ENCODE measurements around the gene POLR3GL. TPM values are rescaled to one million over a fixed set of nuclear protein-coding genes. Genes with fewer than 3 reads are reported as not detected.
A peak's percentile ranks its signal among the peaks of the same experiment; 100 is the strongest.

Gene POLR3GL
- polyA plus RNA-seq, 2 donors, result 12.8 to 13.7 TPM

- peaks cover 0 to 3% of the 10 kb centered on the region in 2 donors for H3K36me3 ChIP-seq (ENCODE audit: control insufficient read depth in 2 of 2, insufficient read depth in 2 of 2, low read length in 1 of 2)
- H3K4me1 ChIP-seq (ENCODE audit: control insufficient read depth in 2 of 2, insufficient read depth in 2 of 2, low read length in 1 of 2), result peaks cover 7 to 23% of the 10 kb centered on the region in 2 donors
- no peaks in the 10 kb centered on the region for H3K9me3 ChIP-seq (ENCODE audit: control insufficient read depth in 2 of 2, insufficient read depth in 1 of 2, low read depth in 1 of 2, low read length in 1 of 2)
- peak overlapping the region; percentile 87 to 98 for H3K27ac ChIP-seq (ENCODE audit: low read depth in 2 of 2, low read length in 1 of 2)
- no peaks in the 10 kb centered on the region for H3K27me3 ChIP-seq (ENCODE audit: control insufficient read depth in 1 of 2, insufficient read depth in 2 of 2, low read length in 2 of 2)
- 37 to 39% methylated on average over 5 of the region's 5 CpGs for WGBS, 2 donors
- H3K4me3 ChIP-seq (ENCODE audit: low read depth in 1 of 2, low read length in 2 of 2), result peak overlapping the region; percentile 64 to 74
These were observed 1.0 kb upstream of the POLR3GL start for GRCh38 chr1:145963265-145964019.

- Histone ChIP-seq H3K4me3 (ENCODE audit: low read depth in 1 of 2, low read length in 2 of 2) (peak overlapping the region; percentile 64 to 74), H3K4me1 (ENCODE audit: control insufficient read depth in 2 of 2, insufficient read depth in 2 of 2, low read length in 1 of 2) (peaks cover 7 to 21% of the 10 kb centered on the region in 2 donors), H3K27me3 (ENCODE audit: control insufficient read depth in 1 of 2, insufficient read depth in 2 of 2, low read length in 2 of 2) (no peaks in the 10 kb centered on the region), H3K36me3 (ENCODE audit: control insufficient read depth in 2 of 2, insufficient read depth in 2 of 2, low read length in 1 of 2) (peaks cover 0 to 3% of the 10 kb centered on the region in 2 donors), H3K9me3 (ENCODE audit: control insufficient read depth in 2 of 2, insufficient read depth in 1 of 2, low read depth in 1 of 2, low read length in 1 of 2) (no peaks in the 10 kb centered on the region), H3K27ac (ENCODE audit: low read depth in 2 of 2, low read length in 1 of 2) (peak overlapping the region; percentile 88 to 98)
- WGBS, 2 donors, result 0 to 1% methylated on average over 5 of the region's 5 CpGs
These were observed 742 bp downstream of the POLR3GL start for GRCh38 chr1:145965119-145965744.

GRCh38 chr1:145967288-145967687 lies 2.8 kb downstream of the POLR3GL start:
- Histone ChIP-seq H3K4me1 (ENCODE audit: control insufficient read depth in 2 of 2, insufficient read depth in 2 of 2, low read length in 1 of 2) (peaks cover 0 to 5% of the 10 kb centered on the region in 2 donors), H3K4me3 (ENCODE audit: low read depth in 1 of 2, low read length in 2 of 2) (no peak overlapping the region), H3K27ac (ENCODE audit: low read depth in 2 of 2, low read length in 1 of 2) (no peak overlapping the region), H3K9me3 (ENCODE audit: control insufficient read depth in 2 of 2, insufficient read depth in 1 of 2, low read depth in 1 of 2, low read length in 1 of 2) (no peaks in the 10 kb centered on the region), H3K36me3 (ENCODE audit: control insufficient read depth in 2 of 2, insufficient read depth in 2 of 2, low read length in 1 of 2) (peaks cover 0 to 3% of the 10 kb centered on the region in 2 donors), H3K27me3 (ENCODE audit: control insufficient read depth in 1 of 2, insufficient read depth in 2 of 2, low read length in 2 of 2) (no peaks in the 10 kb centered on the region)
- WGBS, 2 donors, result 95 to 100% methylated on average over 2 of the region's 2 CpGs

- H3K9me3 ChIP-seq (ENCODE audit: control insufficient read depth in 2 of 2, insufficient read depth in 1 of 2, low read depth in 1 of 2, low read length in 1 of 2), result no peaks in the 10 kb centered on the region
- H3K27me3 ChIP-seq (ENCODE audit: control insufficient read depth in 1 of 2, insufficient read depth in 2 of 2, low read length in 2 of 2), result no peaks in the 10 kb centered on the region
- no peaks in the 10 kb centered on the region for H3K4me1 ChIP-seq (ENCODE audit: control insufficient read depth in 2 of 2, insufficient read depth in 2 of 2, low read length in 1 of 2)
- WGBS, 2 donors, result 79 to 81% methylated on average over 7 of the region's 7 CpGs
- no peak overlapping the region for H3K4me3 ChIP-seq (ENCODE audit: low read depth in 1 of 2, low read length in 2 of 2)
- no peak overlapping the region for H3K27ac ChIP-seq (ENCODE audit: low read depth in 2 of 2, low read length in 1 of 2)
- H3K36me3 ChIP-seq (ENCODE audit: control insufficient read depth in 2 of 2, insufficient read depth in 2 of 2, low read length in 1 of 2), result peaks cover 2 to 7% of the 10 kb centered on the region in 2 donors
These were observed 8.1 kb downstream of the POLR3GL start for GRCh38 chr1:145972580-145972979.

GRCh38 chr1:145974721-145975120 lies 10.2 kb downstream of the POLR3GL start:
- peaks cover 2 to 7% of the 10 kb centered on the region in 2 donors for H3K36me3 ChIP-seq (ENCODE audit: control insufficient read depth in 2 of 2, insufficient read depth in 2 of 2, low read length in 1 of 2)

GRCh38 chr1:145975216-145975615 lies 10.7 kb downstream of the POLR3GL start:
- peaks cover 0 to 4% of the 10 kb centered on the region in 2 donors for H3K4me1 ChIP-seq (ENCODE audit: control insufficient read depth in 2 of 2, insufficient read depth in 2 of 2, low read length in 1 of 2)
- H3K9me3 ChIP-seq (ENCODE audit: control insufficient read depth in 2 of 2, insufficient read depth in 1 of 2, low read depth in 1 of 2, low read length in 1 of 2), result no peaks in the 10 kb centered on the region
- no peak overlapping the region for H3K27ac ChIP-seq (ENCODE audit: low read depth in 2 of 2, low read length in 1 of 2)
- peaks cover 2 to 7% of the 10 kb centered on the region in 2 donors for H3K36me3 ChIP-seq (ENCODE audit: control insufficient read depth in 2 of 2, insufficient read depth in 2 of 2, low read length in 1 of 2)
- no peaks in the 10 kb centered on the region for H3K27me3 ChIP-seq (ENCODE audit: control insufficient read depth in 1 of 2, insufficient read depth in 2 of 2, low read length in 2 of 2)
- H3K4me3 ChIP-seq (ENCODE audit: low read depth in 1 of 2, low read length in 2 of 2), result no peak overlapping the region
- 77 to 79% methylated on average over 4 of the region's 4 CpGs for WGBS, 2 donors

More at GRCh38 chr1:145974721-145975120, 10.2 kb downstream of the POLR3GL start:
- Histone ChIP-seq H3K4me1 (ENCODE audit: control insufficient read depth in 2 of 2, insufficient read depth in 2 of 2, low read length in 1 of 2) (peaks cover 0 to 4% of the 10 kb centered on the region in 2 donors), H3K4me3 (ENCODE audit: low read depth in 1 of 2, low read length in 2 of 2) (no peak overlapping the region), H3K27me3 (ENCODE audit: control insufficient read depth in 1 of 2, insufficient read depth in 2 of 2, low read length in 2 of 2) (no peaks in the 10 kb centered on the region), H3K9me3 (ENCODE audit: control insufficient read depth in 2 of 2, insufficient read depth in 1 of 2, low read depth in 1 of 2, low read length in 1 of 2) (no peaks in the 10 kb centered on the region), H3K27ac (ENCODE audit: low read depth in 2 of 2, low read length in 1 of 2) (no peak overlapping the region)
- 85 to 87% methylated on average over 7 of the region's 7 CpGs for WGBS, 2 donors

- H3K36me3 ChIP-seq (ENCODE audit: control insufficient read depth in 2 of 2, insufficient read depth in 2 of 2, low read length in 1 of 2), result peaks cover 2 to 7% of the 10 kb centered on the region in 2 donors
- H3K27me3 ChIP-seq (ENCODE audit: control insufficient read depth in 1 of 2, insufficient read depth in 2 of 2, low read length in 2 of 2), result no peaks in the 10 kb centered on the region
- no peaks in the 10 kb centered on the region for H3K9me3 ChIP-seq (ENCODE audit: control insufficient read depth in 2 of 2, insufficient read depth in 1 of 2, low read depth in 1 of 2, low read length in 1 of 2)
- no peak overlapping the region for H3K4me3 ChIP-seq (ENCODE audit: low read depth in 1 of 2, low read length in 2 of 2)
- H3K4me1 ChIP-seq (ENCODE audit: control insufficient read depth in 2 of 2, insufficient read depth in 2 of 2, low read length in 1 of 2), result peaks cover 2 to 4% of the 10 kb centered on the region in 2 donors
- H3K27ac ChIP-seq (ENCODE audit: low read depth in 2 of 2, low read length in 1 of 2), result peak overlapping the region in 1 of 2 donors; percentile 97
- WGBS, 2 donors, result 75 to 77% methylated on average over 5 of the region's 5 CpGs
These were observed 12.5 kb downstream of the POLR3GL start for GRCh38 chr1:145977016-145977415.

- H3K27ac ChIP-seq (ENCODE audit: low read depth in 2 of 2, low read length in 1 of 2), result peak overlapping the region; percentile 93 to 98
- no peaks in the 10 kb centered on the region for H3K9me3 ChIP-seq (ENCODE audit: control insufficient read depth in 2 of 2, insufficient read depth in 1 of 2, low read depth in 1 of 2, low read length in 1 of 2)
- H3K4me3 ChIP-seq (ENCODE audit: low read depth in 1 of 2, low read length in 2 of 2), result no peak overlapping the region
- H3K27me3 ChIP-seq (ENCODE audit: control insufficient read depth in 1 of 2, insufficient read depth in 2 of 2, low read length in 2 of 2), result no peaks in the 10 kb centered on the region
- WGBS, 2 donors, result 17 to 19% methylated on average over 9 of the region's 9 CpGs
- peaks cover 2 to 6% of the 10 kb centered on the region in 2 donors for H3K4me1 ChIP-seq (ENCODE audit: control insufficient read depth in 2 of 2, insufficient read depth in 2 of 2, low read length in 1 of 2)
- H3K36me3 ChIP-seq (ENCODE audit: control insufficient read depth in 2 of 2, insufficient read depth in 2 of 2, low read length in 1 of 2), result peaks cover 2 to 7% of the 10 kb centered on the region in 2 donors
These were observed 13.3 kb downstream of the POLR3GL start for GRCh38 chr1:145977486-145978470.

GRCh38 chr1:145978471-145978853 lies 14.0 kb downstream of the POLR3GL start:
- H3K4me3 ChIP-seq (ENCODE audit: low read depth in 1 of 2, low read length in 2 of 2), result peak overlapping the region in 1 of 2 donors; percentile 8
- H3K9me3 ChIP-seq (ENCODE audit: control insufficient read depth in 2 of 2, insufficient read depth in 1 of 2, low read depth in 1 of 2, low read length in 1 of 2), result no peaks in the 10 kb centered on the region
- H3K27me3 ChIP-seq (ENCODE audit: control insufficient read depth in 1 of 2, insufficient read depth in 2 of 2, low read length in 2 of 2), result no peaks in the 10 kb centered on the region
- peak overlapping the region; percentile 93 to 98 for H3K27ac ChIP-seq (ENCODE audit: low read depth in 2 of 2, low read length in 1 of 2)
- H3K4me1 ChIP-seq (ENCODE audit: control insufficient read depth in 2 of 2, insufficient read depth in 2 of 2, low read length in 1 of 2), result peaks cover 2 to 8% of the 10 kb centered on the region in 2 donors
- H3K36me3 ChIP-seq (ENCODE audit: control insufficient read depth in 2 of 2, insufficient read depth in 2 of 2, low read length in 1 of 2), result peaks cover 2 to 7% of the 10 kb centered on the region in 2 donors
